GM23338 (cell line): ENCODE measurements around the gene MED13L. TPM values are rescaled to one million over a fixed set of nuclear protein-coding genes. Genes with fewer than 3 reads are reported as not detected.

Source experiments
- ATAC-seq: fragments of 200-7000 bp; cut with Tn5 transposase; 3 replicates; pipeline ENCODE4 v1.9.1; 2020
- DNase-seq: peaks from one replicate; pipeline ENCODE4 v3.0.0-alpha.2; 2015; ENCODE audit warnings: low spot score
- H2AFZ ChIP-seq: fragments of 200-600 bp; sonication (generic); 2 replicates; pipeline ENCODE4 v1.8.0; 2016; ENCODE audit warnings: antibody characterized with exemption, mild to moderate bottlenecking, moderate library complexity
- H3F3A ChIP-seq: fragments of 200-600 bp; sonication (generic); replicated peaks from 2 replicates; pipeline ENCODE4 v1.8.0; 2017; ENCODE audit warnings: antibody characterized with exemption, mixed run types, low read depth
- H3K27ac ChIP-seq: fragments of 200-600 bp; sonication (generic); 2 replicates; pipeline ENCODE4 v1.6.1; 2016; ENCODE audit warnings: low read depth
- H3K27me3 ChIP-seq: fragments of 200-600 bp; sonication (generic); 2 replicates; pipeline ENCODE4 v1.8.0; 2016; ENCODE audit warnings: mild to moderate bottlenecking, mixed run types, moderate library complexity; ENCODE audit not compliant: insufficient read depth
- H3K36me3 ChIP-seq: fragments of 200-600 bp; sonication (generic); 2 replicates; pipeline ENCODE4 v1.8.0; 2016; ENCODE audit warnings: mild to moderate bottlenecking; ENCODE audit not compliant: insufficient read depth
- H3K4me1 ChIP-seq: fragments of 200-600 bp; sonication (generic); 2 replicates; pipeline ENCODE4 v1.8.0; 2016; ENCODE audit warnings: mild to moderate bottlenecking, moderate library complexity; ENCODE audit not compliant: insufficient read depth
- H3K4me2 ChIP-seq: fragments of 200-600 bp; sonication (generic); 2 replicates; pipeline ENCODE4 v1.7.1; 2017; ENCODE audit warnings: mixed run types
- H3K4me3 ChIP-seq: fragments of 200-600 bp; sonication (generic); 2 replicates; pipeline ENCODE4 v1.6.1; 2016; ENCODE audit warnings: mixed run types
- H3K79me2 ChIP-seq: fragments of 200-600 bp; sonication (generic); replicated peaks from 2 replicates; pipeline ENCODE4 v1.8.0; 2017; ENCODE audit warnings: mild to moderate bottlenecking; ENCODE audit not compliant: insufficient read depth
- H3K9me2 ChIP-seq: fragments of 200-600 bp; sonication (generic); 2 replicates; pipeline ENCODE4 v1.8.0; 2017; ENCODE audit not compliant: insufficient read depth
- H4K20me1 ChIP-seq: fragments of 200-600 bp; sonication (generic); replicated peaks from 2 replicates; pipeline ENCODE4 v1.8.0; 2017; ENCODE audit warnings: mild to moderate bottlenecking; ENCODE audit not compliant: insufficient read depth
- H3K27ac Mint-ChIP-seq: 2 replicates; pipeline ENCODE4 v1.8.0; 2020; ENCODE audit warnings: inconsistent platforms, mild to moderate bottlenecking, moderate library complexity, mixed read lengths
- H3K27me3 Mint-ChIP-seq: 3 replicates; pipeline ENCODE4 v1.8.0; 2022; ENCODE audit warnings: low read depth, mild to moderate bottlenecking, moderate library complexity, mixed read lengths, inconsistent platforms; ENCODE audit not compliant: insufficient read depth, poor library complexity
- H3K36me3 Mint-ChIP-seq: 3 replicates; pipeline ENCODE4 v1.8.0; 2021; ENCODE audit warnings: low read depth, mild to moderate bottlenecking, inconsistent platforms, moderate library complexity, mixed read lengths
- H3K4me1 Mint-ChIP-seq: 3 replicates; pipeline ENCODE4 v1.8.0; 2020; ENCODE audit warnings: mild to moderate bottlenecking, inconsistent platforms, mixed read lengths
- H3K4me3 Mint-ChIP-seq: 3 replicates; pipeline ENCODE4 v1.8.0; 2021; ENCODE audit warnings: moderate library complexity, mild to moderate bottlenecking, inconsistent platforms, mixed read lengths
- H3K9me3 Mint-ChIP-seq: 3 replicates; pipeline ENCODE4 v1.8.0; 2020; ENCODE audit warnings: moderate library complexity, mild to moderate bottlenecking, inconsistent platforms, mixed read lengths
- CREB1 ChIP-seq: fragments of 250-450 bp; sonication (Bioruptor Pico); IDR thresholded peaks from 2 replicates; pipeline ENCODE4 v1.5.0; 2020; ENCODE audit warnings: low read depth, mild to moderate bottlenecking, moderate library complexity
- CTCF ChIP-seq, 2 experiments: fragments of 200-600 bp in 1 of 2; sonication (generic) in 1 of 2; conservative IDR thresholded peaks; 2 replicates each; pipeline versions ENCODE4 v1.5.1 to v1.6.1; 2016 to 2017; ENCODE audit warnings: antibody characterized with exemption in 2 of 2, low read depth in 2 of 2, mild to moderate bottlenecking in 2 of 2, moderate library complexity in 1 of 2
- ETS1 ChIP-seq: IDR thresholded peaks from 2 replicates; pipeline ENCODE4 v1.6.1; 2016; ENCODE audit warnings: antibody characterized with exemption
- EZH2phosphoT487 ChIP-seq: fragments of 200-600 bp; sonication (generic); IDR thresholded peaks from one replicate; pipeline ENCODE4 v1.8.1; 2018; ENCODE audit warnings: antibody characterized with exemption; ENCODE audit not compliant: unreplicated experiment
- JUNB ChIP-seq: IDR thresholded peaks from one replicate; pipeline ENCODE4 v1.6.1; 2016; ENCODE audit warnings: antibody characterized with exemption; ENCODE audit not compliant: unreplicated experiment
- NANOG ChIP-seq: IDR thresholded peaks from 2 replicates; pipeline ENCODE4 v1.6.1; 2016; ENCODE audit warnings: antibody characterized with exemption, borderline replicate concordance
- POLR2AphosphoS5 ChIP-seq: IDR thresholded peaks from 2 replicates; pipeline ENCODE4 v1.6.1; 2016; ENCODE audit warnings: antibody characterized with exemption, low read depth
- REST ChIP-seq: IDR thresholded peaks from one replicate; pipeline ENCODE4 v1.6.1; 2018; ENCODE audit warnings: antibody characterized with exemption; ENCODE audit not compliant: unreplicated experiment
- STAT1 ChIP-seq: IDR thresholded peaks from one replicate; pipeline ENCODE4 v1.6.1; 2016; ENCODE audit warnings: antibody characterized with exemption; ENCODE audit not compliant: unreplicated experiment
- ZNF114 ChIP-seq: fragments of 250-450 bp; sonication (Bioruptor Pico); IDR thresholded peaks from 2 replicates; pipeline ENCODE4 v1.5.0; 2020; ENCODE audit warnings: mild to moderate bottlenecking, moderate library complexity
- ZNF331 ChIP-seq: fragments of 250-450 bp; sonication (Bioruptor Pico); IDR thresholded peaks from 2 replicates; pipeline ENCODE4 v1.5.0; 2020; ENCODE audit warnings: low read depth, mild to moderate bottlenecking, moderate library complexity
- polyA plus RNA-seq: library from polyadenylated mRNA; unstranded; fragments of >200 nt; fragmentation: Nextera tagmentation; extraction: Ambion mirVana; gene quantifications from 2 replicates; pipeline ENCODE4 v1.2.1, GENCODE V29; 2016
- total RNA-seq: library from RNA; depleted of rRNA; stranded (reverse); fragments of >200 nt; shearing (Covaris generic); gene quantifications from 2 replicates; pipeline ENCODE4 v1.2.3, GENCODE V29; 2014

MED13L gene
- total and polyA plus RNA-seq, 2 experiments from 2014 or later, result 20.9 to 73.6 TPM

GRCh38 chr12:116320791-116321217, 43.3 kb upstream of the MED13L start (continued):
- no peak for TF ChIP-seq ZNF331 (CRISPR knock-in tag)
- no peak for TF ChIP-seq JUNB
- no peak for TF ChIP-seq REST
- no peak for TF ChIP-seq STAT1
- TF ChIP-seq CREB1 (CRISPR knock-in tag), result no peak

- Histone ChIP-seq H3K79me2 (no peaks in the 10 kb centered on the region), H3K4me1 (no peaks in the 10 kb centered on the region), H2AFZ (peak overlapping the region; percentile 78), H4K20me1 (no peaks in the 10 kb centered on the region), H3K27me3 (no peaks in the 10 kb centered on the region), H3K9me2 (no peaks in the 10 kb centered on the region; the same call in 1 of the 2 replicates), H3K4me2 (no peak overlapping the region), H3K4me3 (no peak overlapping the region), H3K36me3 (no peaks in the 10 kb centered on the region), H3F3A (no peaks in the 10 kb centered on the region), H3K27ac (no peak overlapping the region)
- ATAC-seq (no peak), DNase-seq (no peak)
- Mint-ChIP-seq H3K36me3 (no peaks in the 10 kb centered on the region), H3K9me3 (no peaks in the 10 kb centered on the region; the same call in 2 of the 3 replicates), H3K4me3 (no peak overlapping the region), H3K27ac (no peak overlapping the region), H3K4me1 (no peaks in the 10 kb centered on the region; the same call in 1 of the 3 replicates), H3K27me3 (peaks cover 7% of the 10 kb centered on the region)
- no peak for TF ChIP-seq ZNF331 (CRISPR knock-in tag)
- no peak for TF ChIP-seq EZH2phosphoT487
- no peak for TF ChIP-seq JUNB
- no peak for TF ChIP-seq REST
- no peak for TF ChIP-seq ZNF114
- no peak for TF ChIP-seq ETS1
- TF ChIP-seq STAT1, result no peak
- no peak for TF ChIP-seq CTCF (conservative IDR thresholded peaks at IDR 0.05; ENCODE audit: low read depth in 2 of 2)
- no peak for TF ChIP-seq CREB1 (CRISPR knock-in tag)
- no peak for TF ChIP-seq NANOG
- TF ChIP-seq POLR2AphosphoS5, result no peak
Measured at GRCh38 chr12:116319898-116320621, 42.6 kb upstream of the MED13L start.
